Kidney (tissue), 14 donors: Measurements from ENCODE around the gene SMG6. TPM values are rescaled to one million over a fixed set of nuclear protein-coding genes. Genes with fewer than 3 reads are reported as not detected.

Source experiments
- DNase-seq, 5 donors: peaks; one replicate each; pipeline ENCODE4 v3.0.0-alpha.2; 2013 to 2020
- FAIRE-seq: peaks from 2 replicates; lab custom pipeline; 2012; peaks lifted over from hg19 to GRCh38; lab: Jason Lieb, UNC
- H3K27ac ChIP-seq, 2 donors: one replicate each; pipeline ENCODE4 v1.7.0; 2013; ENCODE audit warnings: low read depth in 2 of 2, low read length in 2 of 2, inconsistent platforms in 1 of 2
- H3K27me3 ChIP-seq: one replicate; pipeline ENCODE4 v1.7.1; 2013; ENCODE audit warnings: low read length, inconsistent platforms; ENCODE audit not compliant: control insufficient read depth, insufficient read depth
- H3K36me3 ChIP-seq, 3 donors: one replicate each; pipeline versions ENCODE4 v1.7.0 to v1.7.1; 2013; ENCODE audit warnings: low read length in 3 of 3, control low read depth in 1 of 3, inconsistent platforms in 1 of 3; ENCODE audit not compliant: insufficient read depth in 3 of 3, control insufficient read depth in 2 of 3
- H3K4me1 ChIP-seq, 3 donors: one replicate each; pipeline versions ENCODE4 v1.7.0 to v1.7.1; 2013; ENCODE audit warnings: low read length in 3 of 3, inconsistent platforms in 1 of 3, low read depth in 1 of 3; ENCODE audit not compliant: control insufficient read depth in 2 of 3, insufficient read depth in 2 of 3
- H3K4me3 ChIP-seq, 3 donors: one replicate each; pipeline versions ENCODE4 v1.7.0 to v1.8.1; 2013; ENCODE audit warnings: low read length in 3 of 3, control low read depth in 1 of 3, inconsistent platforms in 1 of 3
- H3K9ac ChIP-seq, 3 donors: one replicate each; pipeline versions ENCODE4 v1.7.0 to v1.7.1; 2013; ENCODE audit warnings: low read length in 3 of 3, control low read depth in 1 of 3, inconsistent platforms in 1 of 3
- H3K9me3 ChIP-seq, 3 donors: one replicate each; pipeline versions ENCODE4 v1.7.0 to v1.7.1; 2013; ENCODE audit warnings: low read length in 3 of 3, control low read depth in 1 of 3, inconsistent platforms in 1 of 3; ENCODE audit not compliant: control insufficient read depth in 2 of 3, insufficient read depth in 1 of 3
- CTCF ChIP-seq: IDR thresholded peaks from 3 replicates; pipeline ENCODE4 v1.5.1; 2012; ENCODE audit warnings: mild to moderate bottlenecking, moderate library complexity, borderline replicate concordance; ENCODE audit not compliant: insufficient read depth; ENCODE audit errors: extremely low read depth
- intact Hi-C: fragments of 100-400 bp; cut with DNase I; formaldehyde crosslinking; loops from one replicate; pipeline ENCODE4 v1.11.1; 2022
- polyA plus RNA-seq: library from polyadenylated mRNA; stranded (reverse); fragments of 350-450 nt; fragmentation: Illumina TruSeq; extraction: RNeasy Lipid Tissue Mini Kit (QIAGEN cat#74804); gene quantifications from one replicate; pipeline ENCODE4 v1.2.3, GENCODE V29; 2014; ENCODE audit warnings: low read depth, low replicate concordance; ENCODE audit not compliant: insufficient read depth
- total RNA-seq: library from RNA; stranded (reverse); fragmentation: NEBNext Ultra II Directional; extraction: Animal tissue kit (Norgen Biotek cat#: 25700); gene quantifications from one replicate; pipeline ENCODE4 v1.2.1, GENCODE V29; 2021
- donor health status: control.
- donor health status: control.
- donor health status: control.
- donor health status: control.
- donor health status: control.
- donor health status: DM: yes; HTN: yes; CAD: no.
- donor health status: Normal renal cell carcinoma (clear cell type).

Gene SMG6
- total and polyA plus RNA-seq, 2 donors from 2014 or later = 20.6 to 37.3 TPM

- no peaks in the 10 kb centered on the region for H3K9me3 ChIP-seq
- peaks cover 0 to 9% (median 3%) of the 10 kb centered on the region in 3 donors for H3K36me3 ChIP-seq
- H3K4me3 ChIP-seq = no peak overlapping the region
- H3K27me3 ChIP-seq = no peaks in the 10 kb centered on the region
- TF ChIP-seq CTCF = no peak
- H3K4me1 ChIP-seq = peaks cover 0 to 4% (median 0%) of the 10 kb centered on the region in 3 donors
- FAIRE-seq = no peak
- no peak overlapping the region for H3K9ac ChIP-seq
- peak; percentile 61 to 94 (median 86) for DNase-seq
- H3K27ac ChIP-seq = no peak overlapping the region
- intact Hi-C loops = no loop called here
These were observed 44.5 kb upstream of the SMG6 start for GRCh38 chr17:2347805-2348685.

- H3K27ac ChIP-seq = no peak overlapping the region
- intact Hi-C loops = no loop called here
- FAIRE-seq = no peak
These were observed 42.9 kb upstream of the SMG6 start for GRCh38 chr17:2346475-2346874.

GRCh38 chr17:2344528-2344927, 40.9 kb upstream of the SMG6 start:
- Histone ChIP-seq H3K27me3 (no peaks in the 10 kb centered on the region), H3K9me3 (no peaks in the 10 kb centered on the region), H3K36me3 (peaks cover 0 to 9% (median 3%) of the 10 kb centered on the region in 3 donors), H3K4me1 (peaks cover 0 to 4% (median 0%) of the 10 kb centered on the region in 3 donors), H3K9ac (no peak overlapping the region), H3K27ac (no peak overlapping the region), H3K4me3 (no peak overlapping the region)
- no peak for DNase-seq
- intact Hi-C loops = no loop called here
- no peak for TF ChIP-seq CTCF
- no peak for FAIRE-seq

More at GRCh38 chr17:2346475-2346874, 42.9 kb upstream of the SMG6 start:
- peaks cover 0 to 9% (median 3%) of the 10 kb centered on the region in 3 donors for H3K36me3 ChIP-seq
- no peak for TF ChIP-seq CTCF
- no peaks in the 10 kb centered on the region for H3K27me3 ChIP-seq
- H3K4me1 ChIP-seq = peaks cover 0 to 4% (median 0%) of the 10 kb centered on the region in 3 donors
- H3K9me3 ChIP-seq = no peaks in the 10 kb centered on the region
- H3K4me3 ChIP-seq = no peak overlapping the region
- no peak for DNase-seq
- H3K9ac ChIP-seq = no peak overlapping the region
